Endothelial cell of umbilical vein (primary cell): ENCODE data around the gene EHD2. TPM values are rescaled to one million over a fixed set of nuclear protein-coding genes. Genes with fewer than 3 reads are reported as not detected.
A peak's percentile ranks its signal among the peaks of the same experiment; 100 is the strongest.

Experiments
- BruUV-seq: library from RNA; stranded (reverse); fragments of 400-500 nt; replicated peaks from 2 replicates; lab custom pipeline; 2021; lab: Mats Ljungman, UMichigan
- CTCF ChIA-PET: fragments of 300-600, 350-600 bp; sonication (Branson Sonifier 250); formaldehyde crosslinking; loops from one replicate; lab custom pipeline; 2021; ENCODE audit warnings: antibody characterized with exemption, inconsistent platforms; lab: Charles Lee
- POLR2A ChIA-PET: fragments of 300-600, 350-600 bp; sonication (Branson Sonifier 250); formaldehyde crosslinking; loops from one replicate; lab custom pipeline; 2021; ENCODE audit warnings: antibody characterized with exemption, inconsistent platforms; lab: Charles Lee
- DNase-seq: peaks from one replicate; pipeline ENCODE4 v3.0.0-alpha.2; 2011; ENCODE audit warnings: low read depth, low spot score
- FAIRE-seq: peaks from 2 replicates; lab custom pipeline; 2011; peaks lifted over from hg19 to GRCh38; lab: Jason Lieb, UNC
- H2AFZ ChIP-seq: 2 replicates; pipeline ENCODE4 v1.6.0; 2012; ENCODE audit warnings: low read depth, low read length, control low read depth, inconsistent platforms
- H3K27ac ChIP-seq: 2 replicates; pipeline ENCODE4 v1.5.1; 2011; ENCODE audit warnings: low read depth, mild to moderate bottlenecking, control low read depth, low read length, moderate library complexity; ENCODE audit not compliant: insufficient read depth
- H3K27me3 ChIP-seq, 2 experiments: 2 replicates each; pipeline versions ENCODE4 v1.6.0 to v1.6.1; 2011; ENCODE audit warnings: low read length in 2 of 2, mixed read lengths in 1 of 2; ENCODE audit not compliant: control insufficient read depth in 2 of 2, insufficient read depth in 2 of 2
- H3K36me3 ChIP-seq, 2 experiments: 2 replicates in 1 of 2; 3 replicates in 1 of 2; pipeline ENCODE4 v1.5.1; 2011; ENCODE audit warnings: low read length in 2 of 2, mild to moderate bottlenecking in 1 of 2, moderate library complexity in 1 of 2; ENCODE audit not compliant: control insufficient read depth in 2 of 2, insufficient read depth in 2 of 2; ENCODE audit errors: extremely low read depth in 1 of 2
- H3K4me1 ChIP-seq: 3 replicates; pipeline ENCODE4 v1.5.1; 2011; ENCODE audit warnings: mild to moderate bottlenecking, low read length; ENCODE audit not compliant: control insufficient read depth, insufficient read depth; ENCODE audit errors: extremely low read depth
- H3K4me2 ChIP-seq: 2 replicates; pipeline ENCODE4 v1.6.1; 2011; ENCODE audit warnings: low read length, control low read depth, mixed read lengths; ENCODE audit not compliant: insufficient read depth
- H3K4me3 ChIP-seq, 3 experiments: fragments of 200-600 bp in 1 of 3; sonication (generic), shearing (Covaris generic) in 1 of 3; replicated peaks in 1 of 3; 2 replicates each; pipeline ENCODE4 v1.5.1; 2011 to 2016; ENCODE audit warnings: control low read depth in 3 of 3, low read length in 3 of 3, mild to moderate bottlenecking in 2 of 3, inconsistent platforms in 1 of 3, low read depth in 1 of 3, moderate library complexity in 1 of 3; ENCODE audit not compliant: insufficient read depth in 1 of 3
- H3K79me2 ChIP-seq: 2 replicates; pipeline ENCODE4 v1.6.0; 2012; ENCODE audit warnings: low read length, inconsistent platforms; ENCODE audit not compliant: control insufficient read depth, insufficient read depth
- H3K9ac ChIP-seq: replicated peaks from 2 replicates; pipeline ENCODE3; 2011; ENCODE audit warnings: low read length, control low read depth; ENCODE audit not compliant: insufficient read depth; ENCODE audit errors: extremely low read depth
- H3K9me1 ChIP-seq: replicated peaks from 3 replicates; pipeline ENCODE4 v1.6.0; 2011; ENCODE audit warnings: mild to moderate bottlenecking, low read length; ENCODE audit not compliant: control insufficient read depth, insufficient read depth; ENCODE audit errors: extremely low read depth
- H3K9me3 ChIP-seq: replicated peaks from 2 replicates; pipeline ENCODE4 v1.5.1; 2012; ENCODE audit warnings: low read length, inconsistent platforms; ENCODE audit not compliant: control insufficient read depth, insufficient read depth
- H4K20me1 ChIP-seq: replicated peaks from 2 replicates; pipeline ENCODE3; 2011; ENCODE audit warnings: mild to moderate bottlenecking, low read length; ENCODE audit not compliant: control insufficient read depth, insufficient read depth; ENCODE audit errors: extremely low read depth
- EZH2 ChIP-seq: IDR thresholded peaks from 2 replicates; pipeline ENCODE4 v1.6.1; 2012; ENCODE audit warnings: borderline replicate concordance, low read depth, mild to moderate bottlenecking, moderate library complexity, low read length, inconsistent platforms; ENCODE audit not compliant: severe bottlenecking
- FOS ChIP-seq: IDR thresholded peaks from 2 replicates; pipeline ENCODE4 v1.6.1; 2011; ENCODE audit warnings: mild to moderate bottlenecking, low read length, moderate library complexity, borderline replicate concordance; ENCODE audit not compliant: insufficient read depth
- GATA2 ChIP-seq: IDR thresholded peaks from 2 replicates; pipeline ENCODE4 v1.7.0; 2011; ENCODE audit warnings: low read depth, mild to moderate bottlenecking, moderate library complexity, mixed read lengths, low read length; ENCODE audit not compliant: insufficient read length, insufficient read depth
- JUN ChIP-seq: IDR thresholded peaks from 2 replicates; pipeline ENCODE4 v1.6.1; 2011; ENCODE audit warnings: borderline replicate concordance, low read depth; ENCODE audit not compliant: insufficient read length, insufficient read depth
- MAX ChIP-seq: IDR thresholded peaks from 2 replicates; pipeline ENCODE4 v1.6.1; 2011; ENCODE audit not compliant: insufficient read depth, insufficient read length
- MYC ChIP-seq: IDR thresholded peaks from one replicate; pipeline ENCODE4 v1.6.1; 2011; ENCODE audit warnings: mild to moderate bottlenecking, low read depth, low read length
- POLR2A ChIP-seq: IDR thresholded peaks from 2 replicates; pipeline ENCODE4 v1.6.1; 2012; ENCODE audit warnings: low read depth, mild to moderate bottlenecking, control low read depth, low read length
- POLR2AphosphoS5 ChIP-seq: IDR thresholded peaks from 2 replicates; pipeline ENCODE4 v1.6.1; 2012; ENCODE audit warnings: low read depth, mild to moderate bottlenecking, control low read depth, low read length, moderate library complexity; ENCODE audit not compliant: insufficient read depth
- dilution Hi-C: fragments of 300-500 bp; cut with MboI; formaldehyde crosslinking; loops from one replicate; pipeline ENCODE4 v1.15.0; 2019; ENCODE audit warnings: low sequenced_read_pairs; ENCODE audit not compliant: extremely low pct_ligation_motif_present
- intact Hi-C: fragments of 100-400 bp; cut with micrococcal nuclease; formaldehyde crosslinking; loops from one replicate; pipeline ENCODE4 v1.10.0; 2022
- polyA plus RNA-seq, 4 experiments: library from polyadenylated mRNA; depleted of rRNA in 3 of 4; stranded (reverse) in 3 of 4; unstranded in 1 of 4; fragments of >200 nt; gene quantifications; 2 replicates each; pipeline versions ENCODE4 v1.2.1 to v1.2.3, GENCODE V29; 2011 to 2012; ENCODE audit warnings: missing spikeins in 1 of 4
- total RNA-seq: library from RNA; stranded (reverse); gene quantifications from 2 replicates; pipeline ENCODE4 v1.2.3, GENCODE V29; 2021
- TF ChIP-seq, protein P1 (sequence below), 2 donors: IDR thresholded peaks; 1 replicate in 1 of 2; 2 replicates in 1 of 2; pipeline ENCODE4 v1.5.1; 2011; ENCODE audit warnings: low read length in 2 of 2, mild to moderate bottlenecking in 2 of 2, moderate library complexity in 2 of 2, control low read depth in 1 of 2, inconsistent platforms in 1 of 2, low read depth in 1 of 2; ENCODE audit not compliant: insufficient read depth in 1 of 2; ENCODE audit errors: extremely low read depth in 1 of 2

The EHD2 gene
- total and polyA plus RNA-seq, 2 donors (not counting 3 experiments of a cell fraction or from before 2014, with no cell fraction given) = 110 to 220 TPM

DNA sequence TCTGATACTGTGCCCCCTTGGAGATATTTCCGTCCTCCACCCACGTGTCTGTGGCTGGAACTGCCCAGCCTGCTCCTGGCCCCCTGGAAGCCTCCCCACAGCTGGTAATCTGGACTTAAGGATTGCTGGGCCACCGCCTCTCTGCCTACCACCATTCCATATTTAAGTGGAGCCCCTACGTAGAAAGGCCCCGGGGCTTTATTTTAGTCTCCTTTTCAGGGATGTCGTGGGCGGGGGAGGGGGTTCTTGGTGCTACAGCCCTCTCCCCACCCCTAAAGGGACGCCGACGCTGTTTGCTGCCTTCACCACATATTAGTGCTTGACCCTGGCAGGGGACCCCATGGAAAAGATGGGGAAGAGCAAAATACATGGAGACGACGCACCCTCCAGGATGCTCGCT lies 29.4 kb downstream of the EHD2 start:
- Histone ChIP-seq H3K4me1 (peaks cover 21% of the 10 kb centered on the region), H3K9me3 (no peaks in the 10 kb centered on the region), H3K79me2 (peaks cover 17% of the 10 kb centered on the region), H3K9me1 (no peaks in the 10 kb centered on the region), H3K27me3 (no peaks in the 10 kb centered on the region), H3K36me3 (peaks cover 9 to 25% of the 10 kb centered on the region in 2 experiments), H4K20me1 (no peaks in the 10 kb centered on the region), H2AFZ (peak overlapping the region; percentile 57), H3K4me3 (no peak overlapping the region), H3K4me2 (peak overlapping the region; percentile 70), H3K27ac (peak overlapping the region; percentile 98), H3K9ac (peak overlapping the region; percentile 77)
- CTCF ChIA-PET = interaction anchor here (0.7 to 8.7 kb wide), 15 partner anchors 8 to 306 kb away, joined by 3 to 258 read pairs (median 5); partner anchors contain the start of genes EHD2 and KPTN
- POLR2A ChIA-PET = interaction anchor here (0.5 to 1.5 kb wide), 2 partner anchors 18 to 29 kb away, joined by 4 to 8 read pairs; partner anchors contain the start of gene EHD2
- BruUV-seq = TSS peak; percentile 46
- intact Hi-C loops = loop anchor here (1.0 kb wide), 3 partner anchors 13 to 227 kb away; partner anchors contain the start of genes EHD2 and NAPA
- no peak for TF ChIP-seq JUN
- peak; percentile 18 for TF ChIP-seq MAX
- dilution Hi-C loops = no loop called here
- no peak for DNase-seq
- peak; percentile 37 for FAIRE-seq

DNA sequence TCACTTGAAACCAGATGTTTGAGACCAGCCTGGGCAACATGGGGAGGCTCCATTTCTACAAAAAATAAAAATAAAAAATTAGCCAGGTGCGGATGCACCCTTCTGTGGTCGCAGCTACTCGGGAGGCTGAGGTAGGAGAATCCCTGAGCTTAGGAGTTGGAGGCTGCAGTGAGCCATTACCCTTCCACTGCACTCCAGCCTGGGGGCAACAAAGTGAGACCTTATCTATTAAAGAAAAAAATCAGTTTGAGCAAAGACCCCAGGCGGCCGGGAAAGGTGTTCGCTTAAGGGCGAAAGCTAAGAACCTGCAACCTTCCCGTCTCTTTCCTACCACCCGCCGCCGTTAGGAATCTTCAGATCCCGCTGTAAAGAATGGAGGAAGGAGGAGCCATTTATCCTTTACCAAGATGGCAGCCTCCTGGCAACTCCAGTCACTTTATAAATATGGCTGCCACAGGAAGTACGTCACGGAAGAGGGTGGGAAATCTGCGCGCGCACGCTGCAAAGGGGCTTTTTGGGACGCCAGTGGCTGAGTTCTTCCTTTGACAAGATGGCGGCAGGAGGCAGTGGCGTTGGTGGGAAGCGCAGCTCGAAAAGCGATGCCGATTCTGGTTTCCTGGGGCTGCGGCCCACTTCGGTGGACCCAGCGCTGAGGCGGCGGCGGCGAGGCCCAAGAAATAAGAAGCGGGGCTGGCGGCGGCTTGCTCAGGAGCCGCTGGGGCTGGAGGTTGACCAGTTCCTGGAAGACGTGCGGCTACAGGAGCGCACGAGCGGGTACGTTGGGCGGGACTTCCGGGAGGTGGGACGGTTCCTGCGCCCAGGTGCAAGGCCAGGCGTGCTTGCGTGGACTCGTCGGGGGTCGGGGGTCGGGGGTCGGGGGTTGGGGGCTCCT lies 32.0 kb downstream of the EHD2 start, which contains the start of gene NOP53:
TSS of gene NOP53 (plus strand) at position 537 of the 892 bp plus-strand sequence. CDS start at position 551, 14 bp downstream.
- peak within 1 kb of the TSS; percentile 79 for H3K4me2 ChIP-seq
- peak within 1 kb of the TSS; percentile 66 to 87 (median 80) for H3K4me3 ChIP-seq
- no peaks in the 10 kb centered on the region for H3K9me1 ChIP-seq
- H3K79me2 ChIP-seq = peaks cover 34% of the 10 kb centered on the region
- dilution Hi-C loops = no loop called here
- ChIA-PET POLR2A (interaction anchor here (0.6 to 1.6 kb wide), 3 partner anchors 32 to 287 kb away, joined by 3 to 5 read pairs (median 4); partner anchors contain the start of gene EHD2), CTCF (interaction anchor here (0.8 to 8.7 kb wide), 4 partner anchors 21 to 309 kb away, joined by 5 to 258 read pairs (median 17); partner anchors contain the start of gene EHD2)
- H3K9me3 ChIP-seq = no peaks in the 10 kb centered on the region
- TSS peak; percentile 57 for BruUV-seq
- peak within 1 kb of the TSS; percentile 92 for H3K9ac ChIP-seq
- H3K27ac ChIP-seq = peak within 1 kb of the TSS; percentile 78
- H3K36me3 ChIP-seq = peaks cover 14 to 32% of the 10 kb centered on the region in 2 experiments
- H2AFZ ChIP-seq = peak within 1 kb of the TSS; percentile 68
- FAIRE-seq = peak; percentile 98
- H4K20me1 ChIP-seq = no peaks in the 10 kb centered on the region
- DNase-seq = peak; percentile 98
- intact Hi-C loops = no loop called here
- TF ChIP-seq POLR2AphosphoS5 = peak; percentile 95
- peak; percentile 85 for TF ChIP-seq POLR2A
- TF ChIP-seq MAX = no peak
- TF ChIP-seq MYC = peak; percentile 8
- no peak for TF ChIP-seq EZH2
- TF ChIP-seq FOS = no peak
- TF ChIP-seq JUN = no peak
- TF ChIP-seq, protein P1, sequence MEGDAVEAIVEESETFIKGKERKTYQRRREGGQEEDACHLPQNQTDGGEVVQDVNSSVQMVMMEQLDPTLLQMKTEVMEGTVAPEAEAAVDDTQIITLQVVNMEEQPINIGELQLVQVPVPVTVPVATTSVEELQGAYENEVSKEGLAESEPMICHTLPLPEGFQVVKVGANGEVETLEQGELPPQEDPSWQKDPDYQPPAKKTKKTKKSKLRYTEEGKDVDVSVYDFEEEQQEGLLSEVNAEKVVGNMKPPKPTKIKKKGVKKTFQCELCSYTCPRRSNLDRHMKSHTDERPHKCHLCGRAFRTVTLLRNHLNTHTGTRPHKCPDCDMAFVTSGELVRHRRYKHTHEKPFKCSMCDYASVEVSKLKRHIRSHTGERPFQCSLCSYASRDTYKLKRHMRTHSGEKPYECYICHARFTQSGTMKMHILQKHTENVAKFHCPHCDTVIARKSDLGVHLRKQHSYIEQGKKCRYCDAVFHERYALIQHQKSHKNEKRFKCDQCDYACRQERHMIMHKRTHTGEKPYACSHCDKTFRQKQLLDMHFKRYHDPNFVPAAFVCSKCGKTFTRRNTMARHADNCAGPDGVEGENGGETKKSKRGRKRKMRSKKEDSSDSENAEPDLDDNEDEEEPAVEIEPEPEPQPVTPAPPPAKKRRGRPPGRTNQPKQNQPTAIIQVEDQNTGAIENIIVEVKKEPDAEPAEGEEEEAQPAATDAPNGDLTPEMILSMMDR (IDR thresholded peaks at IDR 0.05; ENCODE audit: extremely low read depth in 1 of 2, insufficient read depth in 1 of 2, low read depth in 1 of 2, low read length in 2 of 2) = no peak
- no peak for TF ChIP-seq GATA2
- no peaks in the 10 kb centered on the region for H3K27me3 ChIP-seq
- H3K4me1 ChIP-seq = peaks cover 21% of the 10 kb centered on the region
